Loucy (cell line): Measurements from ENCODE around the gene DCTN2.

Source experiments
- EZH2phosphoT487 ChIP-seq: fragments of 200-600 bp; IDR thresholded peaks from 2 replicates; pipeline ENCODE4 v1.6.1; 2018; ENCODE audit warnings: antibody characterized with exemption, mild to moderate bottlenecking, moderate library complexity, borderline replicate concordance
- TF ChIP-seq, protein P1 (sequence below): fragments of 200-600 bp; sonication (generic); conservative IDR thresholded peaks from 2 replicates; pipeline ENCODE4 v1.5.1; 2014; ENCODE audit warnings: mild to moderate bottlenecking, antibody characterized with exemption, low read length

DNA sequence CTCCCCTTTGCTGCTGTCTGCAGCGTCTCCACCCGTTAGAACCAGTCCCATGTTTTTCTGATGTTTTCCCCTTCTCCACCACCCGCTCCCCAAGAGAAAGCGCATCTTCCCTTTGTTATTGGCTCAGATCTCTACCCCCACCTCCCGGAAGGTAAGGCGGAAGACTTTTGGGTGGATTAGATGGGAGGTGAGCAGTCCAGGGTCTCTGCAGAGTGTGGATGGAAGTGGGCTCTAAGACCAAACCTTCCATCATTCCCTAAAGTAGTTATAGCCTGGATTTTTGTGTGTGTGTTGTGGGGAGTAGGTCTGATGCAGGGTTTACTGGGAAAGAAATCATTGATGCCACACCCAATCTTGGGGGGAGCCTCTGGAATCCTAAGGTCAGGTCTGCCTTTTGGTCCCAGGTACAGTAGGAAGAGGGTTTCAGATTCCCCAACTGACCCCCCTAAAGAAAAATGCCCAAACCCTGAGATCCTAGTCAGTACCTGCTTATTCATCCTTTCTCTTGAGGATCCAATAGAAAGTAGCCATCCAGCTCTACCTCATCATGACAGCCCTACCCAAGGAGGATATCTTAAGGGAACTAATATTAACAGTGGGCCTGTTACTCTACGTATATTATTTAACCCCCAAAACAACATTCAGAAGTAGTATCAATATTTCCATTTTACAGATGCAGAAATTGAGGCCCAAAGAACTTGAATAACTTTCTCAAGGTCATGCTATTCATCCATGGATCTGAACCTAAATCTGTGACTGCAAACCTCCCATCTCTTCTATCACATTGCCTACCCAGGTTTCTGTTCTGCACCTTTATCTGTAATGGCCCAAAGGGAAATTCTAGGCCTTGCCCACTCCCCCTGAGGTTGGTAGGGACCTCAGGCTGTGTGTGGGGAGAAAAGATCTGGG lies 3.9 kb upstream of the DCTN2 start:
- TF ChIP-seq, protein P1, sequence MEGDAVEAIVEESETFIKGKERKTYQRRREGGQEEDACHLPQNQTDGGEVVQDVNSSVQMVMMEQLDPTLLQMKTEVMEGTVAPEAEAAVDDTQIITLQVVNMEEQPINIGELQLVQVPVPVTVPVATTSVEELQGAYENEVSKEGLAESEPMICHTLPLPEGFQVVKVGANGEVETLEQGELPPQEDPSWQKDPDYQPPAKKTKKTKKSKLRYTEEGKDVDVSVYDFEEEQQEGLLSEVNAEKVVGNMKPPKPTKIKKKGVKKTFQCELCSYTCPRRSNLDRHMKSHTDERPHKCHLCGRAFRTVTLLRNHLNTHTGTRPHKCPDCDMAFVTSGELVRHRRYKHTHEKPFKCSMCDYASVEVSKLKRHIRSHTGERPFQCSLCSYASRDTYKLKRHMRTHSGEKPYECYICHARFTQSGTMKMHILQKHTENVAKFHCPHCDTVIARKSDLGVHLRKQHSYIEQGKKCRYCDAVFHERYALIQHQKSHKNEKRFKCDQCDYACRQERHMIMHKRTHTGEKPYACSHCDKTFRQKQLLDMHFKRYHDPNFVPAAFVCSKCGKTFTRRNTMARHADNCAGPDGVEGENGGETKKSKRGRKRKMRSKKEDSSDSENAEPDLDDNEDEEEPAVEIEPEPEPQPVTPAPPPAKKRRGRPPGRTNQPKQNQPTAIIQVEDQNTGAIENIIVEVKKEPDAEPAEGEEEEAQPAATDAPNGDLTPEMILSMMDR = no peak
- TF ChIP-seq EZH2phosphoT487 = no peak
